Measurements from ENCODE around the gene CAMK2N2. TPM values are rescaled to one million over a fixed set of nuclear protein-coding genes. Genes with fewer than 3 reads are reported as not detected.

CAMK2N2 gene
- total and polyA plus RNA-seq, 2 donors (not counting 1 experiment from before 2014, with no cell fraction given): not detected

GRCh38 chr3:184239708-184240107 is 21.6 kb downstream of the CAMK2N2 start:
- ChIA-PET POLR2A (no interaction called here), CTCF (interaction anchor here (0.9 to 3.9 kb wide), 7 partner anchors 8 to 344 kb away, joined by 3 to 22 read pairs (median 4); no protein-coding TSS in a partner anchor)
- WGBS (ENCODE audit: insufficient coverage): 98% methylated on average over 6 of the region's 7 CpGs
- no peak for ATAC-seq (ENCODE audit: low read depth)
- Histone ChIP-seq H3K4me2 (replicated peaks; ENCODE audit: low read depth, low read length, poor library complexity, severe bottlenecking) (no peak overlapping the region), H3K9ac (ENCODE audit: low read length) (no peak overlapping the region), H3K27ac (ENCODE audit: low read length in 2 of 2) (no peak overlapping the region), H3K9me3 (ENCODE audit: control extremely low read depth in 1 of 3, control insufficient read depth in 2 of 3, insufficient read depth in 1 of 3, low read length in 2 of 3) (no peaks in the 10 kb centered on the region), H4K20me1 (ENCODE audit: control insufficient read depth, insufficient read depth, low read length, poor library complexity, severe bottlenecking) (peaks cover 8% of the 10 kb centered on the region), H3K79me2 (ENCODE audit: control insufficient read depth, insufficient read depth, low read length) (no peaks in the 10 kb centered on the region), H3K27me3 (replicated peaks in 1 of 4; ENCODE audit: control extremely low read depth in 1 of 4, control insufficient read depth in 3 of 4, insufficient read depth in 4 of 4, low read length in 3 of 4) (peaks cover 0 to 3% (median 0%) of the 10 kb centered on the region in 4 experiments), H3K4me3 (ENCODE audit: control extremely low read depth in 1 of 5, extremely low read depth in 1 of 5, insufficient read depth in 1 of 5, low read depth in 2 of 5, low read length in 4 of 5) (no peak overlapping the region), H2AFZ (ENCODE audit: insufficient read depth, low read depth, low read length, poor library complexity, severe bottlenecking) (no peak overlapping the region), H3K4me1 (ENCODE audit: control insufficient read depth in 2 of 2, insufficient read depth in 2 of 2, low read length in 2 of 2) (no peaks in the 10 kb centered on the region), H3K36me3 (replicated peaks in 1 of 2; ENCODE audit: control extremely low read depth in 1 of 2, control insufficient read depth in 1 of 2, extremely low read depth in 1 of 2, insufficient read depth in 2 of 2, low read length in 1 of 2) (peaks cover 0 to 26% of the 10 kb centered on the region in 2 experiments)
- no peaks in the 10 kb centered on the region for H3K9me3 Mint-ChIP-seq (ENCODE audit: insufficient read depth)
- no peak for DNase-seq
- no peak overlapping the region for H3K4me3 Mint-ChIP-seq
- no peak for TF ChIP-seq EZH2 (IDR thresholded peaks at IDR 0.05; ENCODE audit: borderline replicate concordance, insufficient read depth, low read depth, low read length, poor library complexity, severe bottlenecking)
- TF ChIP-seq CTCF (IDR thresholded peaks at IDR 0.05): no peak
- intact Hi-C loops (cut with micrococcal nuclease): no loop called here
- H3K27ac Mint-ChIP-seq: no peak overlapping the region
- H3K4me1 Mint-ChIP-seq: no peaks in the 10 kb centered on the region
- H3K27me3 Mint-ChIP-seq: peaks cover 4% of the 10 kb centered on the region

- Mint-ChIP-seq H3K9me3 (ENCODE audit: insufficient read depth) (no peaks in the 10 kb centered on the region), H3K4me1 (no peaks in the 10 kb centered on the region), H3K27me3 (peaks cover 4% of the 10 kb centered on the region), H3K27ac (no peak overlapping the region), H3K4me3 (no peak overlapping the region)
- no peak overlapping the region for H3K27ac ChIP-seq (ENCODE audit: low read length in 2 of 2)
- H3K4me2 ChIP-seq (replicated peaks; ENCODE audit: low read depth, low read length, poor library complexity, severe bottlenecking): no peak overlapping the region
- H2AFZ ChIP-seq (ENCODE audit: insufficient read depth, low read depth, low read length, poor library complexity, severe bottlenecking): no peak overlapping the region
- ATAC-seq (ENCODE audit: low read depth) (no peak), DNase-seq (no peak)
- H3K79me2 ChIP-seq (ENCODE audit: control insufficient read depth, insufficient read depth, low read length): no peaks in the 10 kb centered on the region
- 96% methylated on average over 8 of the region's 8 CpGs for WGBS (ENCODE audit: insufficient coverage)
- intact Hi-C loops (cut with micrococcal nuclease): no loop called here
- ChIA-PET CTCF (interaction anchor here (1.0 to 3.9 kb wide), 5 partner anchors 11 to 344 kb away, joined by 3 to 22 read pairs (median 4); no protein-coding TSS in a partner anchor), POLR2A (no interaction called here)
- H3K9ac ChIP-seq (ENCODE audit: low read length): no peak overlapping the region
- no peaks in the 10 kb centered on the region for H3K4me1 ChIP-seq (ENCODE audit: control insufficient read depth in 2 of 2, insufficient read depth in 2 of 2, low read length in 2 of 2)
- H3K36me3 ChIP-seq (replicated peaks in 1 of 2; ENCODE audit: control extremely low read depth in 1 of 2, control insufficient read depth in 1 of 2, extremely low read depth in 1 of 2, insufficient read depth in 2 of 2, low read length in 1 of 2): peaks cover 0 to 21% of the 10 kb centered on the region in 2 experiments
- H3K9me3 ChIP-seq (ENCODE audit: control extremely low read depth in 1 of 3, control insufficient read depth in 2 of 3, insufficient read depth in 1 of 3, low read length in 2 of 3): no peaks in the 10 kb centered on the region
- H4K20me1 ChIP-seq (ENCODE audit: control insufficient read depth, insufficient read depth, low read length, poor library complexity, severe bottlenecking): peaks cover 4% of the 10 kb centered on the region
- TF ChIP-seq EZH2 (IDR thresholded peaks at IDR 0.05; ENCODE audit: borderline replicate concordance, insufficient read depth, low read depth, low read length, poor library complexity, severe bottlenecking) (no peak), CTCF (IDR thresholded peaks at IDR 0.05) (no peak)
- H3K27me3 ChIP-seq (replicated peaks in 1 of 4; ENCODE audit: control extremely low read depth in 1 of 4, control insufficient read depth in 3 of 4, insufficient read depth in 4 of 4, low read length in 3 of 4): peaks cover 0 to 6% (median 0%) of the 10 kb centered on the region in 4 experiments
- H3K4me3 ChIP-seq (ENCODE audit: control extremely low read depth in 1 of 5, extremely low read depth in 1 of 5, insufficient read depth in 1 of 5, low read depth in 2 of 5, low read length in 4 of 5): no peak overlapping the region
Observed at GRCh38 chr3:184239221-184239620, 22.1 kb downstream of the CAMK2N2 start.
